ENCODE data around the gene TMPRSS4. TPM values are rescaled to one million over a fixed set of nuclear protein-coding genes. Genes with fewer than 3 reads are reported as not detected.

TMPRSS4 gene
- total RNA-seq, 2 donors from 2014 or later: not detected

GRCh38 chr11:118148240-118148639 lies 71.4 kb downstream of the TMPRSS4 start:
- DNase-seq (ENCODE audit: low spot score in 2 of 2) (no peak), ATAC-seq (no peak)
- Mint-ChIP-seq H3K36me3 (no peaks in the 10 kb centered on the region), H3K27ac (no peak overlapping the region), H3K9me3 (no peaks in the 10 kb centered on the region)

- no peaks in the 10 kb centered on the region for H3K9me3 Mint-ChIP-seq
- no peak for ATAC-seq
- DNase-seq (ENCODE audit: low spot score in 2 of 2): no peak
- H3K36me3 Mint-ChIP-seq: no peaks in the 10 kb centered on the region
- no peak overlapping the region for H3K27ac Mint-ChIP-seq
Measured at GRCh38 chr11:118148856-118149255, 72.0 kb downstream of the TMPRSS4 start.

GRCh38 chr11:118149493-118149892 lies 72.6 kb downstream of the TMPRSS4 start:
- Mint-ChIP-seq H3K27ac (no peak overlapping the region), H3K36me3 (no peaks in the 10 kb centered on the region), H3K9me3 (no peaks in the 10 kb centered on the region)
- no peak for ATAC-seq
- DNase-seq (ENCODE audit: low spot score in 2 of 2): no peak

GRCh38 chr11:118151431-118151830 lies 74.6 kb downstream of the TMPRSS4 start:
- Mint-ChIP-seq H3K9me3 (no peaks in the 10 kb centered on the region), H3K27ac (no peak overlapping the region), H3K36me3 (no peaks in the 10 kb centered on the region)
- no peak for ATAC-seq
- DNase-seq (ENCODE audit: low spot score in 2 of 2): no peak

- H3K36me3 Mint-ChIP-seq: no peaks in the 10 kb centered on the region
- no peak overlapping the region for H3K27ac Mint-ChIP-seq
- ATAC-seq (no peak), DNase-seq (ENCODE audit: low spot score in 2 of 2) (no peak)
- H3K9me3 Mint-ChIP-seq: no peaks in the 10 kb centered on the region
Measured at GRCh38 chr11:118152020-118152551, 75.2 kb downstream of the TMPRSS4 start.

GRCh38 chr11:118152552-118153471 lies 75.9 kb downstream of the TMPRSS4 start, which contains the start of gene SCN4B:
SCN4B (minus strand) TSS chr11:118152823; CDS start chr11:118152673, 150 bp downstream.
- DNase-seq (ENCODE audit: low spot score in 2 of 2): no peak
- no peaks in the 10 kb centered on the region for H3K36me3 Mint-ChIP-seq
- no peak within 1 kb of the TSS for H3K27ac Mint-ChIP-seq
- peak; percentile 56 to 59 for ATAC-seq
- no peaks in the 10 kb centered on the region for H3K9me3 Mint-ChIP-seq

GRCh38 chr11:118153516-118153915 lies 76.6 kb downstream of the TMPRSS4 start:
- no peak for DNase-seq (ENCODE audit: low spot score in 2 of 2)
- Mint-ChIP-seq H3K36me3 (no peaks in the 10 kb centered on the region), H3K9me3 (no peaks in the 10 kb centered on the region), H3K27ac (no peak overlapping the region)
- no peak for ATAC-seq

- DNase-seq (ENCODE audit: low spot score in 2 of 2) (no peak), ATAC-seq (no peak)
- Mint-ChIP-seq H3K36me3 (no peaks in the 10 kb centered on the region), H3K27ac (no peak overlapping the region), H3K9me3 (no peaks in the 10 kb centered on the region)
Measured at GRCh38 chr11:118153976-118154375, 77.1 kb downstream of the TMPRSS4 start.

- ATAC-seq: no peak
- H3K36me3 Mint-ChIP-seq: no peaks in the 10 kb centered on the region
- H3K9me3 Mint-ChIP-seq: no peaks in the 10 kb centered on the region
- H3K27ac Mint-ChIP-seq: no peak overlapping the region
- no peak for DNase-seq (ENCODE audit: low spot score in 2 of 2)
Measured at GRCh38 chr11:118154641-118155040, 77.8 kb downstream of the TMPRSS4 start.

GRCh38 chr11:118155776-118156530 lies 79.1 kb downstream of the TMPRSS4 start:
- Mint-ChIP-seq H3K9me3 (no peaks in the 10 kb centered on the region), H3K27ac (no peak overlapping the region), H3K36me3 (no peaks in the 10 kb centered on the region)
- DNase-seq (ENCODE audit: low spot score in 2 of 2) (no peak), ATAC-seq (no peak)

GRCh38 chr11:118156531-118157185 lies 79.8 kb downstream of the TMPRSS4 start:
- DNase-seq (ENCODE audit: low spot score in 2 of 2) (no peak), ATAC-seq (peak in 1 of 2 donors; percentile 71)
- no peak overlapping the region for H3K27ac Mint-ChIP-seq
- H3K36me3 Mint-ChIP-seq: no peaks in the 10 kb centered on the region
- H3K9me3 Mint-ChIP-seq: no peaks in the 10 kb centered on the region

GRCh38 chr11:118157186-118157895 lies 80.5 kb downstream of the TMPRSS4 start:
- no peak overlapping the region for H3K27ac Mint-ChIP-seq
- no peak for ATAC-seq
- no peaks in the 10 kb centered on the region for H3K36me3 Mint-ChIP-seq
- no peaks in the 10 kb centered on the region for H3K9me3 Mint-ChIP-seq
- DNase-seq (ENCODE audit: low spot score in 2 of 2): no peak

- Mint-ChIP-seq H3K9me3 (no peaks in the 10 kb centered on the region), H3K36me3 (no peaks in the 10 kb centered on the region), H3K27ac (no peak overlapping the region)
- ATAC-seq (no peak), DNase-seq (ENCODE audit: low spot score in 2 of 2) (no peak)
Measured at GRCh38 chr11:118161786-118162185, 84.9 kb downstream of the TMPRSS4 start.

GRCh38 chr11:118162846-118163245 lies 86.0 kb downstream of the TMPRSS4 start:
- ATAC-seq (peak in 1 of 2 donors; percentile 26), DNase-seq (ENCODE audit: low spot score in 2 of 2) (no peak)
- no peaks in the 10 kb centered on the region for H3K9me3 Mint-ChIP-seq
- no peak overlapping the region for H3K27ac Mint-ChIP-seq
- H3K36me3 Mint-ChIP-seq: no peaks in the 10 kb centered on the region

GRCh38 chr11:118163494-118163893 lies 86.6 kb downstream of the TMPRSS4 start:
- ATAC-seq (no peak), DNase-seq (ENCODE audit: low spot score in 2 of 2) (no peak)
- Mint-ChIP-seq H3K9me3 (no peaks in the 10 kb centered on the region), H3K27ac (no peak overlapping the region), H3K36me3 (no peaks in the 10 kb centered on the region)

- Mint-ChIP-seq H3K9me3 (no peaks in the 10 kb centered on the region), H3K36me3 (no peaks in the 10 kb centered on the region), H3K27ac (no peak overlapping the region)
- no peak for DNase-seq (ENCODE audit: low spot score in 2 of 2)
- no peak for ATAC-seq
Measured at GRCh38 chr11:118164885-118165284, 88.0 kb downstream of the TMPRSS4 start.
